Measurements from ENCODE around the gene HOXD11.

HOXD11 gene

GRCh38 chr2:176109192-176109901 is 2.3 kb downstream of the HOXD11 start:
- no peak for DNase-seq

GRCh38 chr2:176109946-176110345 is 2.9 kb downstream of the HOXD11 start:
- no peak for DNase-seq

- no peak for DNase-seq
These were observed 3.6 kb downstream of the HOXD11 start for GRCh38 chr2:176110415-176111308.

- no peak for DNase-seq
These were observed 4.2 kb downstream of the HOXD11 start for GRCh38 chr2:176111309-176111663.

GRCh38 chr2:176111846-176112374 is 4.8 kb downstream of the HOXD11 start:
- no peak for DNase-seq

- no peak for DNase-seq
These were observed 5.6 kb downstream of the HOXD11 start for GRCh38 chr2:176112375-176113302.

- DNase-seq: no peak
These were observed 7.2 kb downstream of the HOXD11 start for GRCh38 chr2:176114120-176114929.

- no peak for DNase-seq
These were observed 8.0 kb downstream of the HOXD11 start for GRCh38 chr2:176114930-176115625.

GRCh38 chr2:176115883-176116813 is 9.1 kb downstream of the HOXD11 start, which contains the start of gene HOXD10:
TSS of gene HOXD10 (plus strand) at chr2:176116778. CDS start at chr2:176116834, 56 bp downstream.
- no peak for DNase-seq

- DNase-seq: no peak
These were observed 10.2 kb downstream of the HOXD11 start for GRCh38 chr2:176117162-176117822.

GRCh38 chr2:176117823-176118371 is 10.8 kb downstream of the HOXD11 start:
- DNase-seq: no peak

GRCh38 chr2:176118601-176119339 is 11.7 kb downstream of the HOXD11 start:
- no peak for DNase-seq

GRCh38 chr2:176120364-176121189 is 13.5 kb downstream of the HOXD11 start:
- DNase-seq: no peak

GRCh38 chr2:176121190-176122051 is 14.3 kb downstream of the HOXD11 start:
- no peak for DNase-seq

- DNase-seq: no peak
These were observed 15.1 kb downstream of the HOXD11 start for GRCh38 chr2:176122052-176122682.

Data from activated CD4-positive, alpha-beta T cell treated with anti-CD3 and anti-CD28 coated beads, Interleukin-2, amount 50 U/mL, for 4 hours (primary cell).